Activated CD4-positive, alpha-beta memory T cell treated with anti-CD3 and anti-CD28 coated beads for 36 hours (primary cell): ENCODE results near the gene C3orf20. TPM values are rescaled to one million over a fixed set of nuclear protein-coding genes. Genes with fewer than 3 reads are reported as not detected.

Experiments
- CTCF ChIA-PET: fragments of 350-600 bp; sonication (Branson Sonifier 250); formaldehyde crosslinking; loops from one replicate; lab custom pipeline; 2021; ENCODE audit warnings: antibody characterized with exemption, inconsistent platforms; lab: Charles Lee
- POLR2A ChIA-PET: fragments of 350-600 bp; sonication (Branson Sonifier 250); formaldehyde crosslinking; loops from one replicate; lab custom pipeline; 2021; ENCODE audit warnings: antibody characterized with exemption; lab: Charles Lee
- DNase-seq: peaks from one replicate; pipeline ENCODE4 v3.0.0-alpha.2; 2020
- H3K27ac Mint-ChIP-seq: one replicate; pipeline ENCODE4 v1.8.0; 2021; ENCODE audit warnings: mixed read lengths
- H3K27me3 Mint-ChIP-seq: one replicate; pipeline ENCODE4 v1.8.0; 2021; ENCODE audit warnings: mixed read lengths
- H3K36me3 Mint-ChIP-seq: one replicate; pipeline ENCODE4 v1.8.0; 2021; ENCODE audit warnings: mixed read lengths
- H3K4me1 Mint-ChIP-seq: one replicate; pipeline ENCODE4 v1.8.0; 2021; ENCODE audit warnings: low read depth, mixed read lengths
- H3K4me3 Mint-ChIP-seq: one replicate; pipeline ENCODE4 v1.8.0; 2021; ENCODE audit warnings: mild to moderate bottlenecking, mixed read lengths
- H3K9me3 Mint-ChIP-seq: one replicate; pipeline ENCODE4 v1.8.0; 2021; ENCODE audit warnings: mixed read lengths
- intact Hi-C: fragments of 100-400 bp; cut with micrococcal nuclease; formaldehyde crosslinking; loops from one replicate; pipeline ENCODE4 v1.15.1; 2023
- total RNA-seq, 2 experiments: library from RNA; stranded (reverse); gene quantifications; one replicate each; pipeline ENCODE4 v1.2.3, GENCODE V29; 2021

C3orf20 gene
- total RNA-seq, 2 experiments from 2014 or later = 0.07 to 0.12 TPM

GRCh38 chr3:14703128-14703750 lies 28.3 kb downstream of the C3orf20 start:
- Mint-ChIP-seq H3K27me3 (no peaks in the 10 kb centered on the region), H3K36me3 (peaks cover 2% of the 10 kb centered on the region), H3K9me3 (no peaks in the 10 kb centered on the region), H3K4me3 (no peak overlapping the region), H3K27ac (no peak overlapping the region), H3K4me1 (no peaks in the 10 kb centered on the region)
- no peak for DNase-seq
- POLR2A ChIA-PET = no interaction called here
- CTCF ChIA-PET = no interaction called here
- intact Hi-C loops = no loop called here

DNA sequence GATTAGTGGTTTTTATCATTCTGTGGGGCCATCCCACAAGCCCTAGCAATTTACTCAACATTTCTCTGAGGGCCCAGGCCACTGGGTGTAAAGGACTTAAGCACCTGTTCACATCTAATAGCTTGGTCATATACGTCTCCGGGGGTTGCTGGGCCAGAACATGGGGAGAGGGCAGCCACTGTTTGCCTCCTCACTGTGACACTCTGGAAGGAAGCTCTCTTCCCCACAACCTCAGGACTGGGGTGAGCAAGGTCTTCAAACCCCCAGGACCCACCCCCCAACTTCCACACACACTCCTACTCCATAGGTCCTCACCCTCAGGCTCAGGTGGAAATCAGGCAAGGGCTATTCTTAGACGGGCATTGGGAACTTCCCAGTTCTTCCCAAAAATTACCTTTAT lies 28.9 kb downstream of the C3orf20 start:
- no peaks in the 10 kb centered on the region for H3K27me3 Mint-ChIP-seq
- no peak for DNase-seq
- peaks cover 2% of the 10 kb centered on the region for H3K36me3 Mint-ChIP-seq
- no peaks in the 10 kb centered on the region for H3K9me3 Mint-ChIP-seq
- no peak overlapping the region for H3K4me3 Mint-ChIP-seq
- no peak overlapping the region for H3K27ac Mint-ChIP-seq
- ChIA-PET CTCF (no interaction called here), POLR2A (no interaction called here)
- H3K4me1 Mint-ChIP-seq = no peaks in the 10 kb centered on the region
- intact Hi-C loops = no loop called here

DNA sequence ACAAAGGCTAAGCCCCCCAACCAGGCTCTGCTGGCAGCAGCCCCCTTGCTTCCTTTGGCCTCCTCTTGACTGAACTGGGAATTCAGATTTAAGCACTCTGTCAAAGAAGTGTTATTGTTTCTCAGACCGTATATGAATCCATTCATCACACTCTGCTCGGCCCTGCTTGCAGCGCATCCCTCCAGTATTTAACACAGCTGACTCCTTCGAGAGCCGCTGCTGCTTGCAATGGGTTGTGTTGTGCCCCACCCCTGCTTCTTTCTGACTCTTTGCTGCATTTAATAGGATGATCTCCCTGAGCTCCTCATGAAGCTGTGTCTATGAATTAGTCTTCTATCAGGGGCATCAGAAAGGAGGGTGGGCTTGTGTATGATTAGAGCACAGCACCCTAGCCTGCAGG lies 31.2 kb downstream of the C3orf20 start:
- H3K4me1 Mint-ChIP-seq = no peaks in the 10 kb centered on the region
- H3K27ac Mint-ChIP-seq = no peak overlapping the region
- CTCF ChIA-PET = no interaction called here
- no peak overlapping the region for H3K4me3 Mint-ChIP-seq
- no peaks in the 10 kb centered on the region for H3K27me3 Mint-ChIP-seq
- DNase-seq = no peak
- POLR2A ChIA-PET = no interaction called here
- H3K36me3 Mint-ChIP-seq = peaks cover 4% of the 10 kb centered on the region
- intact Hi-C loops = no loop called here
- H3K9me3 Mint-ChIP-seq = no peaks in the 10 kb centered on the region

DNA sequence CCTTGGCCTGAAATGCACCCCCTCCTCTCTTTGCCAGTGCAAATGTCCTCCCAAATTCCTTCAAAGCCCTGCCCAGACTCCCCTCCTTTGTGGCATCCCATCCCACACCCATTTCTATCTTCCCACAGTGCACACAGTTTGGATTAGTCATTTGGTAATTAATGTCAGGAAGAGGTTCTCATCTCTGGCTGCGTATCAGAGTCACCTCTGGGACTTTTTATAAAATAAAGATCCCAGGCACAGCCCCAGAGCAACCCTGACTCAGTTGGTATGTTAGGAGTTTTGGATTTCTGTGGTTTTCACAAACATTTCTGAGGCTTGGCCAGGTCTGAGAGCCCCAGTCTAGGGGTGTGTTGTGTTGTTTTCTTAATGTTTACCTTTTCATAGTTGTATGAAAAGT lies 41.6 kb downstream of the C3orf20 start:
- POLR2A ChIA-PET = no interaction called here
- Mint-ChIP-seq H3K9me3 (peaks cover 5% of the 10 kb centered on the region), H3K4me3 (no peak overlapping the region), H3K4me1 (no peaks in the 10 kb centered on the region), H3K36me3 (peaks cover 4% of the 10 kb centered on the region), H3K27ac (no peak overlapping the region), H3K27me3 (no peaks in the 10 kb centered on the region)
- CTCF ChIA-PET = no interaction called here
- no peak for DNase-seq
- intact Hi-C loops = no loop called here

DNA sequence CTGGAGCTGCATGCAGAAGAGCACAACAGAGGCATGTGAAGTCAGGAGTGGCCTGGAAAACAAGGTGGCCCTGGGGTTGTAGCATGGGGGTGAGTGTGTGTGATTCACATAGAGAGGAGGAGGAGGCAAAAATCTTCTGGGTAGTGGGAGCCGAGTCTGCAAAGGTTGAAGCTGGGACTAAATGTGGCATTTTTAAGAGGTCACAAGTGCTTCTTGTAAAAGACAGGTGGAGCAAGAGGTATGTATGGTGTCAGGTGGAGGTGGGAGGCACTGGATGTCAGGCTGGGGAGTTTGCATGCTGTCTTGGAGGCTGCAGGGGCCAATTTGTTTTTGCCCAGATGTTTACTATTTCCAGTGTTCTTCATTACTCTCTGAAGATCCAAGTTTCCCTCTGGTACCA lies 42.4 kb downstream of the C3orf20 start:
- CTCF ChIA-PET = no interaction called here
- POLR2A ChIA-PET = no interaction called here
- Mint-ChIP-seq H3K4me3 (no peak overlapping the region), H3K4me1 (no peaks in the 10 kb centered on the region), H3K36me3 (peaks cover 8% of the 10 kb centered on the region), H3K27ac (no peak overlapping the region), H3K27me3 (no peaks in the 10 kb centered on the region), H3K9me3 (peaks cover 5% of the 10 kb centered on the region)
- no peak for DNase-seq
- intact Hi-C loops = no loop called here

- intact Hi-C loops = no loop called here
- Mint-ChIP-seq H3K27ac (no peak overlapping the region), H3K4me1 (no peaks in the 10 kb centered on the region), H3K36me3 (peaks cover 4% of the 10 kb centered on the region), H3K9me3 (no peaks in the 10 kb centered on the region), H3K4me3 (no peak overlapping the region), H3K27me3 (no peaks in the 10 kb centered on the region)
- no peak for DNase-seq
- ChIA-PET POLR2A (no interaction called here), CTCF (interaction anchor here (0.6 kb wide), 1 partner anchor 12 kb away, joined by 3 read pairs; no protein-coding TSS in a partner anchor)
Measured at GRCh38 chr3:14718539-14718938, 43.6 kb downstream of the C3orf20 start.

GRCh38 chr3:14719006-14719405 lies 44.1 kb downstream of the C3orf20 start:
- H3K27me3 Mint-ChIP-seq = no peaks in the 10 kb centered on the region
- intact Hi-C loops = no loop called here
- no peaks in the 10 kb centered on the region for H3K9me3 Mint-ChIP-seq
- ChIA-PET CTCF (interaction anchor here (0.6 kb wide), 1 partner anchor 12 kb away, joined by 3 read pairs; no protein-coding TSS in a partner anchor), POLR2A (no interaction called here)
- peaks cover 4% of the 10 kb centered on the region for H3K36me3 Mint-ChIP-seq
- no peak overlapping the region for H3K27ac Mint-ChIP-seq
- no peak for DNase-seq
- no peak overlapping the region for H3K4me3 Mint-ChIP-seq
- H3K4me1 Mint-ChIP-seq = no peaks in the 10 kb centered on the region

- POLR2A ChIA-PET = no interaction called here
- H3K27ac Mint-ChIP-seq = no peak overlapping the region
Measured at GRCh38 chr3:14721126-14721864, 46.4 kb downstream of the C3orf20 start.

GRCh38 chr3:14725013-14725412 lies 50.1 kb downstream of the C3orf20 start:
- H3K36me3 Mint-ChIP-seq = peaks cover 4% of the 10 kb centered on the region
- no peak overlapping the region for H3K27ac Mint-ChIP-seq
- CTCF ChIA-PET = no interaction called here
- H3K27me3 Mint-ChIP-seq = no peaks in the 10 kb centered on the region
- intact Hi-C loops = no loop called here
- no peak overlapping the region for H3K4me3 Mint-ChIP-seq
- no peaks in the 10 kb centered on the region for H3K9me3 Mint-ChIP-seq
- POLR2A ChIA-PET = no interaction called here
- no peak for DNase-seq
- H3K4me1 Mint-ChIP-seq = no peaks in the 10 kb centered on the region

More at GRCh38 chr3:14721126-14721864, 46.4 kb downstream of the C3orf20 start:
- CTCF ChIA-PET = no interaction called here
- no peak for DNase-seq
- intact Hi-C loops = no loop called here
- Mint-ChIP-seq H3K27me3 (no peaks in the 10 kb centered on the region), H3K36me3 (peaks cover 4% of the 10 kb centered on the region), H3K4me1 (no peaks in the 10 kb centered on the region), H3K4me3 (no peak overlapping the region), H3K9me3 (no peaks in the 10 kb centered on the region)

- intact Hi-C loops = no loop called here
- Mint-ChIP-seq H3K4me3 (no peak overlapping the region), H3K27me3 (no peaks in the 10 kb centered on the region), H3K4me1 (no peaks in the 10 kb centered on the region), H3K27ac (no peak overlapping the region), H3K36me3 (peaks cover 4% of the 10 kb centered on the region), H3K9me3 (no peaks in the 10 kb centered on the region)
- no peak for DNase-seq
- ChIA-PET POLR2A (no interaction called here), CTCF (no interaction called here)
Measured at GRCh38 chr3:14725564-14726440, 50.9 kb downstream of the C3orf20 start.

GRCh38 chr3:14726441-14726780 lies 51.5 kb downstream of the C3orf20 start:
- CTCF ChIA-PET = no interaction called here
- Mint-ChIP-seq H3K36me3 (peaks cover 4% of the 10 kb centered on the region), H3K9me3 (no peaks in the 10 kb centered on the region), H3K27ac (no peak overlapping the region), H3K27me3 (no peaks in the 10 kb centered on the region), H3K4me3 (no peak overlapping the region), H3K4me1 (no peaks in the 10 kb centered on the region)
- DNase-seq = no peak
- intact Hi-C loops = no loop called here
- POLR2A ChIA-PET = no interaction called here

- intact Hi-C loops = no loop called here
- POLR2A ChIA-PET = no interaction called here
Measured at GRCh38 chr3:14728113-14728512, 53.2 kb downstream of the C3orf20 start.

More at GRCh38 chr3:14728113-14728512, 53.2 kb downstream of the C3orf20 start:
- no peaks in the 10 kb centered on the region for H3K9me3 Mint-ChIP-seq
- H3K27ac Mint-ChIP-seq = no peak overlapping the region
- no peaks in the 10 kb centered on the region for H3K4me1 Mint-ChIP-seq
- CTCF ChIA-PET = no interaction called here
- H3K27me3 Mint-ChIP-seq = no peaks in the 10 kb centered on the region
- no peaks in the 10 kb centered on the region for H3K36me3 Mint-ChIP-seq
- no peak for DNase-seq
- no peak overlapping the region for H3K4me3 Mint-ChIP-seq
